Activated naive CD4-positive, alpha-beta T cell treated with anti-CD3 and anti-CD28 coated beads for 36 hours (primary cell): ENCODE data around the gene PRUNE2. TPM values are rescaled to one million over a fixed set of nuclear protein-coding genes. Genes with fewer than 3 reads are reported as not detected.

Source experiments
- CTCF ChIA-PET: fragments of 350-600 bp; sonication (Branson Sonifier 250); formaldehyde crosslinking; loops from one replicate; lab custom pipeline; 2021; ENCODE audit warnings: antibody characterized with exemption; lab: Charles Lee
- DNase-seq: peaks from one replicate; pipeline ENCODE4 v3.0.0-alpha.2; 2020
- H3K27ac Mint-ChIP-seq: one replicate; pipeline ENCODE4 v1.8.0; 2021; ENCODE audit warnings: mild to moderate bottlenecking, mixed read lengths
- H3K27me3 Mint-ChIP-seq: one replicate; pipeline ENCODE4 v1.8.0; 2021; ENCODE audit warnings: low read depth, mixed read lengths
- H3K36me3 Mint-ChIP-seq: one replicate; pipeline ENCODE4 v1.8.0; 2021; ENCODE audit warnings: low read depth, mixed read lengths
- H3K4me1 Mint-ChIP-seq: one replicate; pipeline ENCODE4 v1.8.0; 2021; ENCODE audit warnings: low read depth, mixed read lengths
- H3K4me3 Mint-ChIP-seq: one replicate; pipeline ENCODE4 v1.8.0; 2021; ENCODE audit warnings: mild to moderate bottlenecking, moderate library complexity, mixed read lengths
- H3K9me3 Mint-ChIP-seq: one replicate; pipeline ENCODE4 v1.8.0; 2021; ENCODE audit warnings: mixed read lengths
- intact Hi-C: fragments of 100-400 bp; cut with micrococcal nuclease; formaldehyde crosslinking; loops from one replicate; pipeline ENCODE4 v1.15.1; 2023
- total RNA-seq, 2 experiments: library from RNA; stranded (reverse); gene quantifications; one replicate each; pipeline ENCODE4 v1.2.3, GENCODE V29; 2021

The PRUNE2 gene
- total RNA-seq, 2 experiments from 2014 or later = 0.38 TPM; not detected in 1

DNA sequence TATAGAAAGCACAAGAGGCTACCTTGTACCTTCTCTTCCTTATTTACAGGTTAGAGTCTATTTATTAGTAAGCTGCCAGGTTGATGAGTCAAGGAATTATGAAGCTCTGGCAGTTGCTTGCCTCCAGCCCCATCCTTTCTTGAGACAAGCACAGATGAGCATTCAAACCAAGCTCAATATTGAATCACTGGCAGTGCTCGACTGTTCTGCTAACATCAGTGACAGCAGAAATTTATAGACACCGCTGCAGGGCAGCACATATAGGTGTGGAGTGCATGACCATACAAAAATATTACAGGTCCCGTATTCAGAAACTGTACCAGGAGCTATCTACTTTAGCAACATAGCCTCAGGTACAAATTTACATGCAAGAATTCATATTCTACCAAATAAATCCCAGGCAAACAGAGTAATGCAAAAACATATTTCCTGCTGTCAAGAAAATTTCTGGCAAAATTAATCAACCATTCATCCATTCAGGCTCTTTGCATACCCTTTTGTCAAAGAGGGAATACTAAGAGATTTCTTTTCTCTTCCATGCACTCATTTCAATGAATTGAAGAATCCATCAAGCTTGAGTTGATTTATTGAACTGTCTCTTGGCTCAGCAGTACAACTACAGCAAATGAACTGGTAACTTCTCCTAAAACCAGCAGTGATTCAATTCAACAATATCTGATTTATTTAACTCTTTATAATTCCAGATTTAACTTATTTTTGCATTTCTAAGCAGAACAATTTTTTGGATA is 168.6 kb downstream of the PRUNE2 start:
- Mint-ChIP-seq H3K4me1 (no peaks in the 10 kb centered on the region), H3K27ac (no peak overlapping the region), H3K27me3 (peaks cover 7% of the 10 kb centered on the region), H3K9me3 (peaks cover 2% of the 10 kb centered on the region), H3K36me3 (no peaks in the 10 kb centered on the region), H3K4me3 (no peak overlapping the region)
- intact Hi-C loops = no loop called here
- DNase-seq = no peak
- CTCF ChIA-PET = interaction anchor here (0.9 kb wide), 1 partner anchor 130 kb away, joined by 3 read pairs; no protein-coding TSS in a partner anchor

DNA sequence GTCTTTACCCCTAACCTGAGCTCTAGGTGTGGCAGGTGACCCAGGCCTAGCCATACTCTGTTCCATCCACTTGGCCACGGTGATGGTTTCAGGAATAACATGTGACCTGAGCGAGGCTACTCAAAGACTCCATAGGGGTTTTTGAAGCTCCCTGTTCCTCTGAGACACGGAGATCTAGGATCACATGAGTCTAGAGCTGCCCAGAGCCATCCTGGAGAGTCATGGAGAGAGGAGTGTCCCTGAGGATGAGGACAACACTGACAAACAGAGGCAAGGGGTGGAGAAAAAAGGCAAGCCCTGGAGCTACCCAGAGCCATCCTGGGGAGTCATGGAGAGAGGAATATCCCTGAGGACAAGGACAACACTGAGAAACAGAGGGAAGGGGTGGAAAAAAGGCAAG is 171.2 kb downstream of the PRUNE2 start:
- Mint-ChIP-seq H3K9me3 (no peaks in the 10 kb centered on the region), H3K4me1 (no peaks in the 10 kb centered on the region), H3K27me3 (peaks cover 7% of the 10 kb centered on the region), H3K4me3 (no peak overlapping the region), H3K27ac (no peak overlapping the region), H3K36me3 (no peaks in the 10 kb centered on the region)
- intact Hi-C loops = no loop called here
- CTCF ChIA-PET = no interaction called here
- DNase-seq = no peak

- Mint-ChIP-seq H3K27me3 (peaks cover 7% of the 10 kb centered on the region), H3K36me3 (no peaks in the 10 kb centered on the region), H3K27ac (no peak overlapping the region), H3K4me3 (no peak overlapping the region), H3K9me3 (no peaks in the 10 kb centered on the region), H3K4me1 (no peaks in the 10 kb centered on the region)
- CTCF ChIA-PET = interaction anchor here (0.6 kb wide), 1 partner anchor 28 kb away, joined by 4 read pairs; no protein-coding TSS in a partner anchor
- no peak for DNase-seq
- intact Hi-C loops = no loop called here
Measured at GRCh38 chr9:76733096-76733495, 172.8 kb downstream of the PRUNE2 start.

GRCh38 chr9:76732341-76732958 is 173.5 kb downstream of the PRUNE2 start:
- Mint-ChIP-seq H3K4me1 (no peaks in the 10 kb centered on the region), H3K27ac (no peak overlapping the region), H3K36me3 (no peaks in the 10 kb centered on the region), H3K27me3 (peaks cover 7% of the 10 kb centered on the region), H3K4me3 (no peak overlapping the region), H3K9me3 (no peaks in the 10 kb centered on the region)
- intact Hi-C loops = no loop called here
- CTCF ChIA-PET = no interaction called here
- DNase-seq = no peak

- intact Hi-C loops = no loop called here
Measured at GRCh38 chr9:76730801-76731200, 175.1 kb downstream of the PRUNE2 start.

GRCh38 chr9:76729980-76730737 is 175.8 kb downstream of the PRUNE2 start:
- no peak for DNase-seq
- Mint-ChIP-seq H3K4me1 (no peaks in the 10 kb centered on the region), H3K4me3 (no peak overlapping the region), H3K27me3 (peaks cover 17% of the 10 kb centered on the region), H3K9me3 (no peaks in the 10 kb centered on the region), H3K36me3 (no peaks in the 10 kb centered on the region), H3K27ac (no peak overlapping the region)
- intact Hi-C loops = no loop called here
- CTCF ChIA-PET = no interaction called here

More at GRCh38 chr9:76730801-76731200, 175.1 kb downstream of the PRUNE2 start:
- H3K27ac Mint-ChIP-seq = no peak overlapping the region
- H3K4me3 Mint-ChIP-seq = no peak overlapping the region
- H3K27me3 Mint-ChIP-seq = peaks cover 12% of the 10 kb centered on the region
- CTCF ChIA-PET = no interaction called here
- no peaks in the 10 kb centered on the region for H3K9me3 Mint-ChIP-seq
- H3K4me1 Mint-ChIP-seq = no peaks in the 10 kb centered on the region
- no peaks in the 10 kb centered on the region for H3K36me3 Mint-ChIP-seq
- no peak for DNase-seq

GRCh38 chr9:76729116-76729515 is 176.8 kb downstream of the PRUNE2 start:
- intact Hi-C loops = no loop called here
- Mint-ChIP-seq H3K4me1 (no peaks in the 10 kb centered on the region), H3K4me3 (no peak overlapping the region), H3K9me3 (no peaks in the 10 kb centered on the region), H3K36me3 (no peaks in the 10 kb centered on the region), H3K27me3 (peaks cover 19% of the 10 kb centered on the region), H3K27ac (no peak overlapping the region)
- no peak for DNase-seq
- CTCF ChIA-PET = interaction anchor here (0.7 kb wide), 1 partner anchor 25 kb away, joined by 3 read pairs; no protein-coding TSS in a partner anchor

GRCh38 chr9:76725885-76726284 is 180.0 kb downstream of the PRUNE2 start:
- H3K4me3 Mint-ChIP-seq = no peak overlapping the region

DNA sequence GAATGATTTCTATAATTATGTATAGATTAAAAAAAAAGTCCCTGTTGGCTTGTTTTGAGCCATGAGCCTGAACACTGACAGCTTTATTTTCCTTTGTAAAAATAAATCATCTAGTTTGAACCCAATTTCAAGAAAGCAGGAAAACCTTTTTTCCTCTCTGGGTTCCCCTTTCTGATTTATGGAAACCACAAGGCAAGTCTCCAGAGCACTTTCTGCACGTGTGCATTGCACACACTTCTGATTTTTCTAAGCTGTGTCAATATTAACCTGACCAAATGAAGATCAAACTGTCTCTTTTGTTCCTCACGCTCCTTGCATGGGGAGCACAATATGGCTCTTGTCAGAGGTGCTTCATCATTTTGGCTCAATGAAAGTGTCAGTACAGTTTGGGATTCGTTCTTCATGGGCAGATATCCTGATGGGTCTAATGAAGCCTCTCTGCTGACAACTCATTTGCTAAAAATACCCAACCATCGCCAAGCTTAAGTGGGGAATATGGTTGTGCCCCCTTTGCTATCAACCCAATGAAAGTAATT is 180.8 kb downstream of the PRUNE2 start:
- intact Hi-C loops = no loop called here
- Mint-ChIP-seq H3K9me3 (no peaks in the 10 kb centered on the region), H3K4me3 (no peak overlapping the region), H3K27ac (no peak overlapping the region), H3K4me1 (no peaks in the 10 kb centered on the region), H3K27me3 (peaks cover 21% of the 10 kb centered on the region), H3K36me3 (no peaks in the 10 kb centered on the region)
- CTCF ChIA-PET = no interaction called here
- DNase-seq = no peak

More at GRCh38 chr9:76725885-76726284, 180.0 kb downstream of the PRUNE2 start:
- no peaks in the 10 kb centered on the region for H3K36me3 Mint-ChIP-seq
- no peaks in the 10 kb centered on the region for H3K4me1 Mint-ChIP-seq
- peaks cover 22% of the 10 kb centered on the region for H3K27me3 Mint-ChIP-seq
- no peaks in the 10 kb centered on the region for H3K9me3 Mint-ChIP-seq
- CTCF ChIA-PET = no interaction called here
- no peak for DNase-seq
- H3K27ac Mint-ChIP-seq = no peak overlapping the region
- intact Hi-C loops = no loop called here

DNA sequence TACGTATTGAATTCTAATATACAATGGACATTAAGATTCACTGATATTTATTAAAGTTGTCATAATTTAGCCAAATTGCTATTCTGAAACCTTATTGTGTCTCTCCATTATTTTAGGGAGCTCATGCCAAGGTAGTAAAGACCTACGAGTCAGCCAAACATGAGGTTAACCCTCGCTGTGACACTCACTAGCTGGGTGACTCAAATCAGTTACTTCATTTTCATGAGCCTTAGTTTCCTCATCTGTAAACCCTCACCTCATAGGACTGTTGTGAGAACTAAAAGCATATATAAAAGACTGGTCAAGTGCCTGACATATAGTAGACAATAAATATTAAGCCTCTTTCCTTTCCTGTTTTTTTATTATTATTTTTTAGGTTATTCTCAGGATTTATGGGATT is 185.7 kb downstream of the PRUNE2 start:
- CTCF ChIA-PET = interaction anchor here (0.6 kb wide), 1 partner anchor 50 kb away, joined by 3 read pairs; no protein-coding TSS in a partner anchor
- Mint-ChIP-seq H3K27me3 (peaks cover 21% of the 10 kb centered on the region), H3K36me3 (no peaks in the 10 kb centered on the region), H3K4me3 (no peak overlapping the region), H3K9me3 (no peaks in the 10 kb centered on the region), H3K27ac (no peak overlapping the region), H3K4me1 (no peaks in the 10 kb centered on the region)
- no peak for DNase-seq
- intact Hi-C loops = no loop called here

DNA sequence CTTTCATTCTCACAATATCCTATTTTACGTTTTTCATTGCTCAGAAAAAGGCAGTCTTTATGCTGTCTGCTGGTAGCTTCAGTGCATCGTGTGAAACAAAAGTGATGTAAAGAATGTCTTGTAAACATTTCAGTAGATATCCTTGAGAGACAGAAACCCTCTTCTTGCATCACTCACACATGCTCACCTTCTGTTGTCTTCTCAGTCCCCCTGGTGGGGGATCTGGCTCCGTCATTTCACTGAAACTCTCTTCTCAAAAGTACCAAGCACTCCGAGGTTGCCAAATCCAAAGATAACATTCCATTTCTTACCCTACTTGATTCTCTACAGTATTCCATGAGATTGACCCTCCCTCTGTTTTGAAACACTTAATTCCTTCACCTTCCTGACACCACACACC is 187.7 kb downstream of the PRUNE2 start:
- Mint-ChIP-seq H3K4me1 (no peaks in the 10 kb centered on the region), H3K27me3 (peaks cover 18% of the 10 kb centered on the region), H3K27ac (no peak overlapping the region), H3K4me3 (no peak overlapping the region), H3K36me3 (no peaks in the 10 kb centered on the region), H3K9me3 (no peaks in the 10 kb centered on the region)
- CTCF ChIA-PET = no interaction called here
- intact Hi-C loops = no loop called here
- no peak for DNase-seq

DNA sequence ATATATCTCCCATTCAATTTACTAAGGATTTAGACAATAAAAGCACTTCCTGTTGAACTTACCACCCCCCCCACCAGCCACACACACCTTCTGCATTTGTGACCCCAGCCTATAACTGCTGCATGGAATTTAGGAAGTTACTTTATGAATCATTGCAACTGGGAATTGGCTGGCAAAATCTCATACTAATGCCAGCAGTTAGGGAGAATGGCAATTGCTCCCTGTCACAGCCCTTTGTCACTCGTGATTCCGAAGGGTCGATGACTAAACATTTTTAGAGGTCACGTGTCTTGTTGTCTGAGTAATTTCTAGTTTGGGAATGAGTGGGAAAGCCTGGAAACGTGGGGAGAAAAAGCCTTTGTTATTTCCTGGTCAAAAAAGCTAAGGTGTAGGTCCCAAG is 188.3 kb downstream of the PRUNE2 start:
- Mint-ChIP-seq H3K4me1 (no peaks in the 10 kb centered on the region), H3K27me3 (peaks cover 18% of the 10 kb centered on the region), H3K9me3 (no peaks in the 10 kb centered on the region), H3K27ac (no peak overlapping the region), H3K4me3 (no peak overlapping the region), H3K36me3 (no peaks in the 10 kb centered on the region)
- CTCF ChIA-PET = no interaction called here
- intact Hi-C loops = no loop called here
- DNase-seq = no peak
